Endometrium (tissue), 2 donors: Measurements from ENCODE around the gene PPARD.

ENCODE experiments used
- FAIRE-seq: peaks from 2 replicates; lab custom pipeline; 2012; peaks lifted over from hg19 to GRCh38; lab: Jason Lieb, UNC
- donor health status: control.
- donor health status: control.

The PPARD gene

GRCh38 chr6:35441642-35442041 is 99.3 kb downstream of the PPARD start:
- no peak for FAIRE-seq

- no peak for FAIRE-seq
Observed at GRCh38 chr6:35442693-35443092, 100.3 kb downstream of the PPARD start.

DNA sequence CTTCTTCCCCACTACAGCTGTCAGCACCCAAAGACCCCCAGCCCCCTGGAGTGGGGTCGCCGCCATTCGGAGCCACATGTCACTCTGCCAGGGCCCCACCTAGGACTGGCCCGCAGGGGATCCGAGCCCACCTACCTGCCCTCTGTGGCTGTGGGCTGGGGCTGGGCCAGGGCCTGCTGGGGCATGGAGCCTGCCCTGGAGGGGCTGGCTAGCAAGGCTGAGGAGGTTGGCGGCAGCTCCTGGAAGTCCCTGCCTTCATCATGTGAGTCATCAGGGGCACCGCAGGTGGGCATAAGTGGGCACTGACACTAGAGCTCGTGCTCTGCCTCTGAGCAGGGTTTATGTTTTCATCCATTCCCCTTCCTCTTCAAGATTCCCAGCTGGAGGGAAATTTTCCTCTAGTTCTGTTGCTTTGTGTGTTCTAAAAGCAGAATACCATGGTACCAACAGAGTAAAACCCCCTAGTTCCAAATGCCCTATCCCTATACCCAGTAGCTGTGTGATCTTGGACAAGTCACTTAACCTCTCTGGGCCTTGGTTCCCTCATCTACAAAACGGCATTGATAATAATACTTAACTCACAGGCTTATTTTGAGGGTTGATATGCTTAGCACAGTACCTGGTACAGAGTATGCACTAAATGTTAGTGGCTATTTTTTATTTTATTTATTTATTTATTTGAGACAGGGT is 101.1 kb downstream of the PPARD start:
- FAIRE-seq, result no peak

- no peak for FAIRE-seq
Observed at GRCh38 chr6:35445691-35446090, 103.3 kb downstream of the PPARD start.

GRCh38 chr6:35448191-35448590 is 105.8 kb downstream of the PPARD start:
- no peak for FAIRE-seq

- FAIRE-seq, result no peak
Observed at GRCh38 chr6:35449287-35449881, 107.0 kb downstream of the PPARD start.

DNA sequence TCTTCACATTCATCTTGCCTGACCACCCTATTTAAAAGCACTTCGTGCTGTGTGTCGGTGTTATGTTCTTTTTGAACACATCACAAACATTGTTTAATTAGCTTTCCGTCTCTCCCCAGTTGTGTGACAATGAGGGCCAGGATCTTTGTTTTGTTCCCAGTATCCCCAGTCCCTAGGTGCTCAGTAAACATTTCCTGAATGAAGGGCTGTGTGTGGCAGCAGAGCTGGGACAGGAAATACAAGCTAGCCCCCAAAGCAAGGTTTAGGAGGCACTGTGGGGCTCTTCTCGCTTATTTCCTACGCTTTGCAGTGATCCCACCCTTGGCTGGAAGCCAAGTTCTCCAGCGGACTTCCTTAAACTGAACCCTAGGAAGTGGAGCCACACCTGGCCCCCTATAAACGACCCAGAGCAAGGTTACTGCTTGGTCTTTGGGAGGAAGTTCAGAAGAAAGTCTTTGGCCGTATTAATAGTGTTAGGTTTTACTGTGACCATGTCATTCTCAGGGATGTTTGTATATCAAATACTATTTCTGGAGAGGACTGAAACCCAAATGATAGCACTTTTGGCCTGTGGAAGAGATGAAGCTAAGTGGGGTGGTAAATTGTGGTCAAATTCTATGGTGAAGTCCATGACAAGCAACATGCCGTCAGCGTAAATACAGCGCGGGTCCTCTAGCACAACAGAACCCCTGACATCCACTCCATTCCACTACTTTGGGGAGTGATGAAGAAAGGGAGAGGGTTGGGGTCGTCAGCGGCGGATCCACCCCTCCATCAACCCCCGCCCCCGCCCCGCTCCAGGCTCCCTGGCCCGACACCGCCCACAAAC is 109.2 kb downstream of the PPARD start:
- FAIRE-seq, result no peak

DNA sequence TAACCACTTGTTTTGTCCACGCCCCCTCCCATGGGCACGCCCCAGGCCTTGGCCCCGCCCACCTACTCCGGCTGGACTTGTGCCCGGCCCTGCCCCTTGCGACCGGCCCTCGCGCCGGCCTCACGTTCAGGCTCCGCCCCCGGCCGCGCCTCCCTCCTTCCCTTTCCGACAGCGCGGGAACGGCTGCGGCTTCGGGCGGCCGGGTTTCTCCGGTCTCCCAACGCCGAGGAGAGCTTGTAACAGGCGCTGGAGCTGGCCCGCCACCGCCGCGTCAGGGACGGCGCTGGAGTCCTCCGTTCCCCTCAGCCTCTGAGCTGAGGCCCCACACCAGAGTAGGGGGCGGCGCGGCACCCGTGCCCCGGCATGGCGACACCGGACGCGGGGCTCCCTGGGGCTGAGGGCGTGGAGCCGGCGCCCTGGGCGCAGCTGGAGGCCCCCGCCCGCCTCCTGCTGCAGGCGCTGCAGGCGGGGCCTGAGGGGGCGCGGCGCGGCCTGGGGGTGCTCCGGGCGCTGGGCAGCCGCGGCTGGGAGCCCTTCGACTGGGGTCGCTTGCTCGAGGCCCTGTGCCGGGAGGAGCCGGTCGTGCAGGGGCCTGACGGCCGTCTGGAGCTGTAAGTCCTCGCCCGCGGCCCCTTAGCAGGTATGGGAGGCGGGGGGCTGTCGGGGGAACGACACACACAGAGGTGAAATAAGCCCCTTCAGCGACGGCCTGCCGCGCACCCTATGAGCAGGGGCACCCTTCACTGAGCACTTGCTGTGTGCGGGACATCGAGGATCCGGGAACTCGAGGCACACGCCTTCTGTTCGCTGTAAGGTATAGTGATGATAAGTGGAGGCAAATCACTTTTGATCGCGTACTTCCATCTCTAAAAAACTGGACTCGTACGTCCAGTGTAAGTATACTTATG is 110.1 kb downstream of the PPARD start, which contains the start of gene FANCE:
Gene FANCE, plus strand, starts transcription at position 156 of the 908 bp plus-strand sequence. Its CDS starts 208 bp downstream, at position 364.
- FAIRE-seq, result no peak

DNA sequence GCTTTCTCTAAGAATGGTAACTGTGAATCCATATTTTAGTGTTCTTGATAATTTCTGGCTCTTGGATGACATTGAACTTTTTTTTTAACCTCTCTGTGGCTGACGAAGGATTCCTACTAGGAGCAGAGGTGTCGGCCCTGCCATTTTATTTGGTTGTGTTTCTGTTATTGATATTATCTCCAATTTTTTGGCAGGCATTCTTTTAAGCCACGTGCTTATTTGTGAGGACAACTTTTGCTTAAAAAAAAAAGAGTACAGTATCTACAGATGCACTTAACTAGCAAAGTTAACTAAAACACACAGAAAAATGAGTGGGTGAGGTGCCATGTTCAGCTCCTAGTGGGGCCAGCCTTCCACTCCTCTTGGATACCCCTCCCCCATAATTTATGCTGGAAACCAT is 110.9 kb downstream of the PPARD start:
- no peak for FAIRE-seq

DNA sequence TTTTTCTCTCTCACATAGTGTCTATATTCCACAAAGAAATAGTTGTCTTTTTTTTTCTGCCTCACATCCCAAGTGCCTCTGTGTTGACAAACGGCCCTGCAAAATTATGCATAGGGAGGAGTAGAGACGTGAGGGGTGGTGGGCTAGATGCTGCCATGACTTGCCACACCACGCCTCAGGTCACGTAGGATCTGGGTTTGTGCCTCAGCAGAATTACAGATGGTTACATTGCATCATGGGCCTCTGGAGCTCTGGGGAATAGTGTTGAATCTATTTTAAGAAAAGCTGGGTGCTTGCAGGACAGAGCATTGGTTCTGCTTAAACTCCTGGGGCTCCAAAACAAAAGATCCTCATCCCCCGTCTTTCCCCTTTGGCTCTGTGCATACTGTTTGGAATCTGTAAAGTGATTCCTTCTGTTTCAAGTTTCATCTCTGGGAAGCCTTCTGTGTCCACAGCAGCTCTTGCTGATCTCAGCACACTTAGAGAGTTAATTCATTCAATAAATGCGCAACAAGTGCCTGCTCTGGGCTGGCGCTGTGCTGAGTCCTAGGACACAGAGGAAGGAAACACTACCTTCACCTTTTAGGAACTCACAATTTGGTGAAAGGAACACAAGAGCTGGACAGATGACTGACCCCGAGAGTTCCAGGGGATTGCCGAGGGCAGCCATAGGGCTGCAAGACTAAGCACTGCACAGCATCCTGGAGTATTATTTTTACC is 112.2 kb downstream of the PPARD start:
- no peak for FAIRE-seq

- FAIRE-seq, result no peak
Observed at GRCh38 chr6:35457907-35458306, 115.5 kb downstream of the PPARD start.

- FAIRE-seq, result no peak
Observed at GRCh38 chr6:35461270-35461669, 118.9 kb downstream of the PPARD start.

GRCh38 chr6:35463292-35463691 is 120.9 kb downstream of the PPARD start:
- FAIRE-seq, result no peak

GRCh38 chr6:35465646-35466045 is 123.3 kb downstream of the PPARD start:
- no peak for FAIRE-seq

DNA sequence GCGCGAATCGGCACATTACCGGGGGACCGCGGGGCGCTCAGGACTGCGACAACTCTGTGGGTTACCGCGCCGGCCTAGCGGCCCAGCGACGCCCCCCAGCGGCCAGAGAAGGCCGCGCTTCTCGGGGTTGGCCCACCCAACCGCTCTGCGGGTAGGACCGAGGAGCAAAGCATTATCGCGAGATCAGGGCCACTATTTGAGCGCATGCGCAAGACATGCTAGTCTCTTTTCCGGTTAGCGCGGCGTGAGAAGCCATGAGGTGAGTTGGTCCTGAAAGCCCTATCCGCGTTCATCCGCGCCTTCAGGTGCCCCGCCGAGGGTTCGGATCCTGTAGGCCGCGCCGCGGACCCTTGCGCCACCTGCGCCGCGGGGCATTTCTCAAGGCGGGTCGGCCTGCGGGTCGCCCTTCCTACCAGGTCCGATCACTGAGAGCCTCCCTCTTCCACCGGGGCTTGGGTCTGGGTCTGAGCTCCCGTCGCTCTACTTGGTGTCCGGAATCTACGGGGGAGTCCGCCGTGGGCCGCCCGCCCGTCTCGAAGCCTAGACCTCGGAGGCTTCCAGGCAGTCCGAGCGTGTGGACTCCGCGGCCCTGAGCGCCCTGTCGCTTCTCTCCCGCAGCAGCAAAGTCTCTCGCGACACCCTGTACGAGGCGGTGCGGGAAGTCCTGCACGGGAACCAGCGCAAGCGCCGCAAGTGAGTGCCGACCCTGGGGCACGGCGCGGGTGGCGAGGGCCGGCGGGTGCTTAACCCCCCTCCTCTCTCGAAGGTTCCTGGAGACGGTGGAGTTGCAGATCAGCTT is 126.0 kb downstream of the PPARD start, which contains the start of gene RPL10A:
Gene RPL10A, plus strand, starts transcription at position 221 of the 799 bp plus-strand sequence. Its CDS starts 34 bp downstream, at position 255.
- FAIRE-seq, result no peak

DNA sequence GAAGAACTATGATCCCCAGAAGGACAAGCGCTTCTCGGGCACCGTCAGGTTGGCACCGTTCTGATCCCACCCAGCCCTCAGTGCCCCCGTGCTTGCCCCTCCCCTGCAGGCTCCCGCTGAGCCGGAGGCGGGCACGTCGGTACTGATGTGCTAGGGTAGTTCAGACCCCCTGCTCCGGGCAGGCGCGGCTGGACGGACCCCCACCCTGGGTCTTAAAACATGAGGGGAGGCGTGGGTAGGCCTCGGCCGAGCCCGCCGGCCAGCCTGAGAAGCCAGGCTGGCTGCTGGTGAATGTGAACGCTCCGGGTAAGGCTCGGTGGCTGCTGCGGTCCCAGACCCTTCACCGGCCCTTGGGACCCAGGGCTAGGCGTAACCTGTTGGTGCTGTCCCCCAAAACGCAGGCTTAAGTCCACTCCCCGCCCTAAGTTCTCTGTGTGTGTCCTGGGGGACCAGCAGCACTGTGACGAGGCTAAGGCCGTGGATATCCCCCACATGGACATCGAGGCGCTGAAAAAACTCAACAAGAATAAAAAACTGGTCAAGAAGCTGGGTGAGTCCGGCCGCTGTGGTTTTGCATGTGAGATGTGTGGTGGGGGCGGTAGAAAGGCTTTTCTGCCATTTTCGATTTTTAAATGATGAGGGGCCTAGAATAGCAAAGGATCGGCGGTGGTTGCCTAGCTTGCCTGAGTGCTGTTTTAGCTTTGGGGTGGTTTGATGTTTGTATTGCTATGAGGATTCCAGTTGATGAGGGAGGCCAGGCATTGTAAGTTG is 126.8 kb downstream of the PPARD start:
- no peak for FAIRE-seq

DNA sequence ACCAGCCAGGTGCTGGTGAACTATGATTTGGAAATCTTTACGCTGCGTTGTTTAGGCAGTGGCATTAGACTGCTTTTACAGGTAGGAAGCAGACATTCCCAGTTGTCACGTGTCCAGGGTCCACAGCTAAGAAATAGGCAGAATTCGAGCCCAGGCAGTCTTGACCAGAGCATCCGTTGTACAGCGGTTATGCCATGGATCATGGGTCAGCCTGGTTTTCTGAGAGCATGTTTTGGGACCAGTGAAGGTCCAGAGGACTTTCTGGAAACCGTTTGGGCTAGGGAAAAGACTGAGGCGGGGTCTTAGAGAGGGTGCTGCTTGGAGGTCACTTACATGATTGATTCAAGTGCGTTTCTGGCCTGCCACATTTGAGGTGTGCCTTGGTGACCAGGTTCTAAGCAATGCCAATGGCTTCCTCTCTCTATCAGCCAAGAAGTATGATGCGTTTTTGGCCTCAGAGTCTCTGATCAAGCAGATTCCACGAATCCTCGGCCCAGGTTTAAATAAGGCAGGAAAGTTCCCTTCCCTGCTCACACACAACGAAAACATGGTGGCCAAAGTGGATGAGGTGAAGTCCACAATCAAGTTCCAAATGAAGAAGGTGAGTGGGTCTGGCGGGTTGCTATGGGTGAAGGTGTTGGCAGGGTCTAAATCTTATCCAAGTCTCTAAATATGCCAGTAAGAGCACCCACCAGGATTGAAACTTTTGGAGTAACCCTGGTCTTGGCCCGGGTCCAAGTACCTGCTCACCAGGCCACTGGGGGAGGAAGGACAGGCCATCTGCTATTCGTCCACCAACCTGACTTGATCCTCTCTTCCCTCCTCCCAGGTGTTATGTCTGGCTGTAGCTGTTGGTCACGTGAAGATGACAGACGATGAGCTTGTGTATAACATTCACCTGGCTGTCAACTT is 127.6 kb downstream of the PPARD start:
- no peak for FAIRE-seq

DNA sequence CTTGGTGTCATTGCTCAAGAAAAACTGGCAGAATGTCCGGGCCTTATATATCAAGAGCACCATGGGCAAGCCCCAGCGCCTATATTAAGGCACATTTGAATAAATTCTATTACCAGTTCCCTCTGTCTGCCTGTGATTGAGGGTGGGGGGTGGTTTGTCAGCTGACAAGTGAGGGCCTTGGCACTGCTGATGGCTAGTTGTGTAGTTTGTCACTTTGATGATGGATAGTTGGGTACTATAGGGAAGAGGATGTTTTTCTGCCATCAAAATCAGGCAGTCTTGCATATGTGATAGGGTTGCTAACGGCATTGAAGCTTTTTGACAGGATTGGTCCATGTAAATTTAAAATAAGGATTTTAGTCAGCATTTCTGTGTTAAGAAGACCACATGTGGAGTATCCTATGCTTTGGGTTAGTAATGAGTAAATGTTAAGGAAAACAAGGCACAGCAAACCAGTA is 128.3 kb downstream of the PPARD start:
- no peak for FAIRE-seq
